GM12873 (cell line): Measurements from ENCODE around the gene ZNF445.

Source experiments
- TF ChIP-seq, protein P1 (sequence below): IDR thresholded peaks from 2 replicates; pipeline ENCODE4 v1.5.1; 2012; ENCODE audit warnings: low read depth, mild to moderate bottlenecking, moderate library complexity, low read length, control low read depth; ENCODE audit not compliant: insufficient read depth; ENCODE audit errors: missing control alignments

Gene ZNF445

DNA sequence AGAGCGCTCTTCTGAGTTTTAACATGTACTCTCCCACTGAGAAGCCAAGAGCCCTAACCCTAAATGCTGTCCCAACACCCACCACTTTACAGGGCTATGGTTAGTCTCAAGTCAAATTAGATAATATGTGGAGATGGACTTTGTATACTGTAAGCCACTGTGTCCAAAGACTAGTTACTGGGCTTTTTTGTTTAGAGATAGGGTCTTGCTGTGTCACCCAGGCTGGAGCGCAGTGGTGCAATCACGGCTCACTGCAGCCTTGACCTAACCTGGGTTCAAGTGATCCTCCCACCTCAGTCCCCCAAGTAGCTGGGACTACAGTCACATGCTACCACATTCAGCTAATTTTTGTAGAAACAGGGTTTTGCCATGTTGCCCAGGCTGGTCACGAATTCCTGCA lies 23.2 kb downstream of the ZNF445 start:
- TF ChIP-seq, protein P1, sequence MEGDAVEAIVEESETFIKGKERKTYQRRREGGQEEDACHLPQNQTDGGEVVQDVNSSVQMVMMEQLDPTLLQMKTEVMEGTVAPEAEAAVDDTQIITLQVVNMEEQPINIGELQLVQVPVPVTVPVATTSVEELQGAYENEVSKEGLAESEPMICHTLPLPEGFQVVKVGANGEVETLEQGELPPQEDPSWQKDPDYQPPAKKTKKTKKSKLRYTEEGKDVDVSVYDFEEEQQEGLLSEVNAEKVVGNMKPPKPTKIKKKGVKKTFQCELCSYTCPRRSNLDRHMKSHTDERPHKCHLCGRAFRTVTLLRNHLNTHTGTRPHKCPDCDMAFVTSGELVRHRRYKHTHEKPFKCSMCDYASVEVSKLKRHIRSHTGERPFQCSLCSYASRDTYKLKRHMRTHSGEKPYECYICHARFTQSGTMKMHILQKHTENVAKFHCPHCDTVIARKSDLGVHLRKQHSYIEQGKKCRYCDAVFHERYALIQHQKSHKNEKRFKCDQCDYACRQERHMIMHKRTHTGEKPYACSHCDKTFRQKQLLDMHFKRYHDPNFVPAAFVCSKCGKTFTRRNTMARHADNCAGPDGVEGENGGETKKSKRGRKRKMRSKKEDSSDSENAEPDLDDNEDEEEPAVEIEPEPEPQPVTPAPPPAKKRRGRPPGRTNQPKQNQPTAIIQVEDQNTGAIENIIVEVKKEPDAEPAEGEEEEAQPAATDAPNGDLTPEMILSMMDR, result no peak

DNA sequence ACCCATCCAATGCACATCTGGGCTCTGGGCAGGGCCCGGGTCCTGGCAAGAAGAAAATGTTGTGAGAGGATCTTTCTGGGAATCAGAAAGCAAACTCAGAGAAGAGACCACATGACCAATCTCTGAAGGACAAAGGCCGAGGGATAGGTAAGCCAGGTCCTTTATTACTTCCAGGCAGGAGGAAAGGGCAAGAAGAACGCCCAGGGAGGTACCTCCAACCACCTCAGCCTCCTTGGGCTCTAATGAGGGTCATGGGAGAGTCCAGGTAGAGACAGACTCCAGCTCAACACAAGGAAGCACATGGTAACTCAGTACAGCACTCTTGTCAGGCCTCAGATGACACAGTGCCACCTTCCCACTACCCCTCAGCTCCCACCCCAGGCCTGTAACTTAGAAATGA lies 26.0 kb downstream of the ZNF445 start:
- TF ChIP-seq, protein P1, result no peak

DNA sequence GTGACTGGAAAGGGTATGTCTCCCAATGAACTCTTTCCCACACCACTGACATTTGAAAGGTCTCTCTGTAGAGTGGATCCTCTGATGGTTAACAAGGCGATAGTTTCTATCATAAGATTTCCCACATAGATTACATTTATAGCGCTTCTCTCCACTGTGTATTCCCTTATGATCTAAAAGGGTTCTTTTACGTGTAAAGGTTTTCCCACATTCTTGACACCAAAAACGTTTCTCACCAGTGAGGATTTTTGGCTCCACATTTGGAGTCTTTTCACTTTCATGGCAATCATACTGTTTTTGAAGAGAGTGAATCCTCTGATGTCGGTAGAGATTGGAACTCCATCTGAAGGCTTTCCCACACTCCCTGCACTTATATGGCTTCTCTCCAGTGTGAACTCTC lies 30.5 kb downstream of the ZNF445 start:
- TF ChIP-seq, protein P1, result no peak

DNA sequence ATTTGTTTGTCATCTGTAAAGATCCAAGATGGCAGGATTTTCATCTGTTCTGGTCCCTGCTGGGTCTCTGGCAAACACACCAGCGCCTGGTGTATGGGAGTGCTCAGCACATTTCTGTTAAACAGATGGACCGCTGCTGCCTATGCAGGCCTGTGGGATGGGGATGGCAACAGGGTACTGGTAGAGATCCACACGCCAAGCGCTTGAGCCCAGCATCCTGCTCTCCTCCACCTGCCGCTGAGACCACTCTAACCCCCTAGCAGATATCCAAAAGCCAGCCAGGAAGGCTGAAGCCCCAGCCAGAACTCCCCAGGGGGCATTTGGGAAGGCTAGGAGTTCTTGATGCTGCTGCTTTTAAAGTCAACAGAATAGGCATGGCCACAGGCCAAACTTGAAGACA lies 31.7 kb downstream of the ZNF445 start:
- TF ChIP-seq, protein P1, result no peak

DNA sequence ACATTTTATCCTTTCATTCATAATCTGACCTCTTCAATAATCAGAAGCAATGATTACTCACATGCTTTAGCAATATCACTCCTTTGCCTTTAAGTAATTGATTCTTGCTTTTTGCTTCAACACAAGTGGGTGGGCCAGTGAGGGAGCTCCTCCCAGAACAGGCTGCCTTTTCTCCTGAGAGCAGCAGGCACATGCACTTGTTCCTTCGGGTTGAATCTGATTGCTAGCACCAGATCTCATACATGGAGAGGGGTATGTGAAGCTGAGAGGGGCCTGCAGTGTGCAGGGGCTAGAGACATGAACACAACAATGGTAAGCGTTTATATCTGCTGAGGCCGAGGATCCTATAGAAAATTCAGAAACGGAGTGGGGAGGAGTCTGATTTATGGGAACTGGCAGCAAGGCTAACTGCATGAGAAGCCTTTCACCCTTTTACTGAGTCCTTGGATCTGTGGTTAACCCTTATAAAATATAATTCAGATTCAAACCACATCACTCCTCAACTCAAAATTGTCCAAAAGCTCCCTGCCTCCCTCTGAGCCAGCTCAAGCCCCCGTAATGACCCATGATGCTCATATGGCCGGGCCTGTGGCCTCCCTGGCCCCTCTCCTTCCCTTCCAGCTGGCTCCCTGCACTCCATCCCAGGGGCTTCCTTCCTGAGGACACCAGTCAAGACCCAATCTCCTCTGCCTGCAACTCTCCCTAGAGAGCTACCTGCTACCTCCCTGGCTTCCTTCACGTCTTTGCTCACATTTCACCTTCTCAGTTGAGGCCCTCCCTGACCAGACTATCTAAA lies 32.4 kb downstream of the ZNF445 start:
- TF ChIP-seq, protein P1, result no peak

DNA sequence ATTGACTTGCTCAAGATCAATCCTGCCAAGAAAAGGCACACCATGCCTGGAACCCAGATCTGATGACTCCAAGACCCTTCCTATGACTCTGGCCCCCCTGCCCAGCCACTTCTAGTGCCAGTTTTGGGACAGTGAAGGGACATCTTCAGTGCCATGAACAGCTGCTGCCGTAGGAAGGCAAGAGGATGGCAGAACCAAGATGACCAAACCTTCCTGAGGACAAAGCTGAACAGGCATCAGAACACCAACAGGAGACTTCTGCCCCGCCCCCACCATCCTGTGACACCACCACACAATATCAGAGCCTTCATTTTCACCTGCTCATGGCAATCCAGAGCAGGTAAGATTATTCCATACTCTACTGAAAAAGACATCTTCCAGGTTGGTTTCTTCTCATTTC lies 33.0 kb downstream of the ZNF445 start:
- TF ChIP-seq, protein P1, result no peak

DNA sequence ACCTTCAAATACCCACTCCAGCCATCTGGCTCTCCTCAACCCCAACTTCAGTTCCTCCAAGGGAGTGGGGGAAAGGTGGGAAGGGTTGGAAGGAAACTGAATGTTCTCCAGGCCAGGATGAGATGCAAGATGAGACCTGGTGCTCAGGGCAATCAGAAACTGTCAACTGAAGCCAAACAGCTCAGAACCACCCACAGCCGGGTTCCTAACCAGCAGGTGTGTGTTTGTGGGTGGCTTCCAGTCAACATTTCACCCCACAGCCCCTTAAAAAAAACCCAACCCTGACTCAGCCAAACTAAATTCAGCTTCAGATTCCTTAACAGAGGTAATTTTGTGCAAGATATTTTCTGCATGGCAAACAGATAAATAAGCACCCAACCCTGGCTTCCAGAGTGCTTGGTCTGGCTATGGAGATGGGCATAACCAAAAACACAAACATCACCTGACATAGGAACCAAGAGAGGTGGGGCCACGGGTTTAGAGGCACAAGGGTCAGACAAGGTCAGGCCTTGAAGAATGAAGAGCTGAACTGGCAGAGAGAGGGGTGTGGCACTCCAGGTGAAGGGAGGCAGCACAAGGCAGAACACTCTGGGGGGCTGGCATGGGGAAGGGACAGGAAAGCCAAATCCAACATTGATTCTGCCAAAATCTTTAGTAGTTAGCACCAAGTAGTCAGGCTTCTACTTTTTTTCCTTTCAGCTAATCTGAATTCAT lies 34.7 kb downstream of the ZNF445 start:
- TF ChIP-seq, protein P1, result no peak
